Lower lobe of right lung (tissue), 2 donors: ENCODE data around the gene ARHGAP10. TPM values are rescaled to one million over a fixed set of nuclear protein-coding genes. Genes with fewer than 3 reads are reported as not detected.

Experiments
- ATAC-seq, 2 donors: fragments of 200-7000 bp; cut with Tn5 transposase; one replicate each; pipeline ENCODE4 v1.9.1; 2020 to 2022; ENCODE audit warnings: mild to moderate bottlenecking in 2 of 2, moderate library complexity in 2 of 2
- DNase-seq: peaks from one replicate; pipeline ENCODE4 v3.0.0-alpha.2; 2020
- H3K27ac ChIP-seq: fragments of 200-600 bp; one replicate; pipeline ENCODE4 v1.8.0; 2022
- H3K27me3 ChIP-seq: fragments of 200-600 bp; one replicate; pipeline ENCODE4 v1.8.0; 2022; ENCODE audit warnings: low read depth
- H3K36me3 ChIP-seq: fragments of 200-600 bp; one replicate; pipeline ENCODE4 v1.8.0; 2022; ENCODE audit warnings: mild to moderate bottlenecking
- H3K4me1 ChIP-seq: fragments of 200-600 bp; one replicate; pipeline ENCODE4 v1.8.0; 2022
- H3K4me3 ChIP-seq: fragments of 200-600 bp; one replicate; pipeline ENCODE4 v1.8.0; 2022; ENCODE audit warnings: mild to moderate bottlenecking
- H3K9me3 ChIP-seq: fragments of 200-600 bp; one replicate; pipeline ENCODE4 v1.8.0; 2022
- CTCF ChIP-seq: fragments of 200-600 bp; IDR thresholded peaks from one replicate; pipeline ENCODE4 v1.8.0; 2022; ENCODE audit warnings: antibody characterized with exemption, mild to moderate bottlenecking
- intact Hi-C: fragments of 100-400 bp; cut with DNase I; formaldehyde crosslinking; loops from one replicate; pipeline ENCODE4 v1.11.0; 2022
- total RNA-seq: library from RNA; stranded (reverse); fragmentation: NEBNext Ultra II Directional; extraction: Animal tissue kit (Norgen Biotek cat#: 25700); gene quantifications from one replicate; pipeline ENCODE4 v1.2.1, GENCODE V29; 2021
- donor health status: DM: no; HTN: yes; CAD: no; lungs with severe emphysema.

The ARHGAP10 gene
- total RNA-seq, 1 donor from 2014 or later: 26.4 TPM

GRCh38 chr4:147957446-147957845 is 225.6 kb downstream of the ARHGAP10 start:
- intact Hi-C loops: no loop called here
- no peak overlapping the region for H3K4me3 ChIP-seq
- ATAC-seq (no peak), DNase-seq (no peak)
- H3K27me3 ChIP-seq: no peaks in the 10 kb centered on the region
- H3K4me1 ChIP-seq: no peaks in the 10 kb centered on the region
- TF ChIP-seq CTCF: no peak
- H3K36me3 ChIP-seq: peaks cover 4% of the 10 kb centered on the region
- H3K9me3 ChIP-seq: no peaks in the 10 kb centered on the region
- no peak overlapping the region for H3K27ac ChIP-seq

- Histone ChIP-seq H3K27me3 (no peaks in the 10 kb centered on the region), H3K4me3 (no peak overlapping the region), H3K4me1 (no peaks in the 10 kb centered on the region), H3K36me3 (peaks cover 4% of the 10 kb centered on the region), H3K27ac (no peak overlapping the region), H3K9me3 (no peaks in the 10 kb centered on the region)
- DNase-seq (no peak), ATAC-seq (no peak)
- TF ChIP-seq CTCF: no peak
- intact Hi-C loops: no loop called here
Measured at GRCh38 chr4:147958057-147958456, 226.2 kb downstream of the ARHGAP10 start.

GRCh38 chr4:147958489-147959065 is 226.7 kb downstream of the ARHGAP10 start:
- Histone ChIP-seq H3K36me3 (peaks cover 5% of the 10 kb centered on the region), H3K4me3 (no peak overlapping the region), H3K4me1 (no peaks in the 10 kb centered on the region), H3K27ac (no peak overlapping the region), H3K27me3 (no peaks in the 10 kb centered on the region), H3K9me3 (no peaks in the 10 kb centered on the region)
- intact Hi-C loops: no loop called here
- ATAC-seq: no peak
- no peak for DNase-seq
- TF ChIP-seq CTCF: no peak

GRCh38 chr4:147960971-147961370 is 229.1 kb downstream of the ARHGAP10 start:
- Histone ChIP-seq H3K27ac (no peak overlapping the region), H3K36me3 (peaks cover 19% of the 10 kb centered on the region), H3K9me3 (no peaks in the 10 kb centered on the region), H3K4me1 (no peaks in the 10 kb centered on the region), H3K27me3 (no peaks in the 10 kb centered on the region), H3K4me3 (no peak overlapping the region)
- no peak for DNase-seq
- no peak for TF ChIP-seq CTCF
- intact Hi-C loops: no loop called here
- no peak for ATAC-seq

- ATAC-seq: no peak
- no peak for TF ChIP-seq CTCF
- no peaks in the 10 kb centered on the region for H3K9me3 ChIP-seq
- intact Hi-C loops: no loop called here
- H3K36me3 ChIP-seq: peaks cover 29% of the 10 kb centered on the region
- H3K27me3 ChIP-seq: no peaks in the 10 kb centered on the region
- H3K27ac ChIP-seq: no peak overlapping the region
- no peak overlapping the region for H3K4me3 ChIP-seq
- no peaks in the 10 kb centered on the region for H3K4me1 ChIP-seq
- no peak for DNase-seq
Measured at GRCh38 chr4:147963839-147964238, 232.0 kb downstream of the ARHGAP10 start.
